Pons (tissue), 1 donor: ENCODE measurements around the gene MED13.
"Not testable (repeated sequence)": the region's sequence is repeated elsewhere in the genome, so short reads cannot be mapped to it uniquely, and the experiment has no call there.

ENCODE experiments used
- DNase-seq: peaks from one replicate; pipeline ENCODE4 v3.0.0-alpha.2; 2016; ENCODE audit warnings: low spot score

Gene MED13

DNA sequence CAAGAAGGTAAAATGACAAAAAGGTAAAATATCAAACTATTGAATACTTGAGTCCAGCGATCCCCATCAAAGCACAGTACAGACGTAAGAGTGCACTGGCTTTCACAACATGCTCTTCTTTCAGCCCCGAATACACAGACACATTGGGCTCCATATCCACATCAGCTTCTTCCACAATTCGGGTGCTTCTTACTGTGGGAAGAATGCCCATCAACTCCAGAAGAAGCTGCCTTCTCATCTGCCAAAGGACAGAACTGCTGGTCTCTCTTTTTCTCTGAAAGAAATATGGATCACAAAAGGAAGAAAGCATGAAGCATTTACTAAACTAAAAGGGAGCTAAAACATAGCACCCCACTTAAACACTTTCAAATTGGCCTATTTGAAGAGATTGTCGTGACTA lies 157.7 kb downstream of the MED13 start:
- DNase-seq, result no peak

DNA sequence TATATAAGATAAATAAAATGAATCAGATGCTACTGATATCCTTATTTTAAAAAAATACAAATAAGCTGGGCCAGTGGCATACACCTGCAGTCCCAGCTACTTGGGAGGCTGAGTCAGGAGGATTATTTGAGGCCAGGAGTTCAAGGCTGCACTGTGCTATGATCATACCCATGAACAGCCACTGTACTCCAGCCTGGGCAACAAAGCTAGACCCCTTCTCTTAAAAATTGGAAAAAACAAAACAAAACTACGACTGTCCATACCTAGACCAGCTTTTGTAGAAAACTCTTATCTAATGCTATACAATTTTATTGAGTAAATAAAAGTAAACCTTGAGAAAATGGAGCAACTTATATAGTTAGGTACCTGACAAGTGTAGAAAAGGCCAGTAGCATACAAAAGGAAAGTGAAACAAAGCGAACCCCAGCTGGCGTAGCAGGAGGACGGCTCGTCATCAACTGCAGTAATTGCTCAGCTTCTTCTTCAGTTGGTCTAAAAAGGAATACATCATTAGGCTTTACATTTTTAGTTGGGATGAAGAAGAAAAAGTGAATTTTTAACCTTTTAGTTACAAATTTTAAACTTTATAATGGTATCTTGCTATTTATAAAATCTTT lies 160.9 kb downstream of the MED13 start:
- no peak for DNase-seq

- no peak for DNase-seq
These were observed 161.8 kb downstream of the MED13 start for GRCh38 chr17:61903251-61903650.

DNA sequence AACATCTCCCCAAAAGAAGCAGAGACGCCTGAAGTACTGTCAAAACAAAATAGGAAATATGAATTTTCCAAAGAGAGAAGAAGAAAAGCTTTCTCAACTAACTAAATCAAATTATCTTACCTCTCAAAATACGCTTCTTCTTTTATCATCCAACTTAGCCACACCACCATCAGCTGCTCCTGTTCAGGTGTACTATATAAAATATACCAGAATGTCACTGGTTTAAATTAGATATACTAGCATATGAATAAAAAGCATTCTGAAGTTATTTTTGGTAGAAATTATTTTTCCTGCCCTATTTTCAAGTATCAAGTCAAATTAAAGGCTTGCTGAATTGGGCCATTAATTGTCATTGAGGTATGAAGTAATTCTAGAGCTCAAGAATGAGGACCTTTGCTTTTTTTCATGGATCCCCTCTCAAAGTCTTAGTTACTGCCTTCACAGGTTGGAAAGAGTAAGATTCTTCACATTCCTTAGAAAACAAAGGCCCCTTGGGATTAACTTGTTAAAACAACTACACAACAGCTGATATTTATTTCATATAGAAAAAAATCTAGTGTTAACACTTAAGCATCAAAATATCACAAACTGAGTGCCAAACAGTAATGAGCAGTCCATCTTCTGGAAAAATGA lies 167.4 kb downstream of the MED13 start:
- DNase-seq, result no peak

- DNase-seq, result no peak
These were observed 169.7 kb downstream of the MED13 start for GRCh38 chr17:61895391-61895790.

- DNase-seq, result not testable (repeated sequence)
These were observed 170.8 kb downstream of the MED13 start for GRCh38 chr17:61894310-61894709.
